Activated naive CD4-positive, alpha-beta T cell (primary cell): ENCODE measurements around the gene WDR70.
"Not testable (repeated sequence)": the region's sequence is repeated elsewhere in the genome, so short reads cannot be mapped to it uniquely, and the experiment has no call there.

Experiments
- DNase-seq, 4 experiments: peaks; one replicate each; lab custom pipeline; 2025; lab: John Stamatoyannopoulos, UW

Gene WDR70

GRCh38 chr5:37640088-37640487 is 261.0 kb downstream of the WDR70 start:
- DNase-seq: no peak

- no peak for DNase-seq
These were observed 262.8 kb downstream of the WDR70 start for GRCh38 chr5:37641933-37642332.

GRCh38 chr5:37645707-37646106 is 266.6 kb downstream of the WDR70 start:
- no peak for DNase-seq

GRCh38 chr5:37654566-37654965 is 275.4 kb downstream of the WDR70 start:
- not testable (repeated sequence) for DNase-seq

GRCh38 chr5:37657046-37657445 is 277.9 kb downstream of the WDR70 start:
- DNase-seq: no peak

- no peak for DNase-seq
These were observed 279.3 kb downstream of the WDR70 start for GRCh38 chr5:37658440-37658839.

- no peak for DNase-seq
These were observed 281.2 kb downstream of the WDR70 start for GRCh38 chr5:37660319-37660718.

- no peak for DNase-seq
These were observed 282.3 kb downstream of the WDR70 start for GRCh38 chr5:37661227-37661920.

- DNase-seq: no peak
These were observed 282.8 kb downstream of the WDR70 start for GRCh38 chr5:37661951-37662350.

- DNase-seq: no peak
These were observed 283.2 kb downstream of the WDR70 start for GRCh38 chr5:37662362-37662761.

GRCh38 chr5:37662789-37663485 is 283.8 kb downstream of the WDR70 start:
- DNase-seq: no peak

GRCh38 chr5:37663538-37663937 is 284.4 kb downstream of the WDR70 start:
- no peak for DNase-seq

GRCh38 chr5:37664551-37664950 is 285.4 kb downstream of the WDR70 start:
- no peak for DNase-seq

GRCh38 chr5:37665272-37665671 is 286.2 kb downstream of the WDR70 start:
- no peak for DNase-seq

GRCh38 chr5:37665889-37666288 is 286.8 kb downstream of the WDR70 start:
- no peak for DNase-seq

- no peak for DNase-seq
These were observed 288.3 kb downstream of the WDR70 start for GRCh38 chr5:37667430-37667829.

- no peak for DNase-seq
These were observed 288.7 kb downstream of the WDR70 start for GRCh38 chr5:37667846-37668245.

GRCh38 chr5:37668524-37669047 is 289.5 kb downstream of the WDR70 start:
- DNase-seq: no peak

- not testable (repeated sequence) for DNase-seq
These were observed 293.0 kb downstream of the WDR70 start for GRCh38 chr5:37672118-37672588.

- not testable (repeated sequence) for DNase-seq
These were observed 295.2 kb downstream of the WDR70 start for GRCh38 chr5:37674361-37674760.

GRCh38 chr5:37679326-37679725 is 300.2 kb downstream of the WDR70 start:
- DNase-seq: not testable (repeated sequence)

- DNase-seq: not testable (repeated sequence)
These were observed 300.8 kb downstream of the WDR70 start for GRCh38 chr5:37679903-37680302.

- no peak for DNase-seq
These were observed 304.0 kb downstream of the WDR70 start for GRCh38 chr5:37683072-37683471.
